Hindlimb muscle (tissue), 1 donor: ENCODE data around the gene NDN. TPM values are rescaled to one million over a fixed set of nuclear protein-coding genes. Genes with fewer than 3 reads are reported as not detected.
A peak's percentile ranks its signal among the peaks of the same experiment; 100 is the strongest.
"Not testable (repeated sequence)": the region's sequence is repeated elsewhere in the genome, so short reads cannot be mapped to it uniquely, and the experiment has no call there.

ENCODE experiments used
- DNase-seq: peaks from one replicate; pipeline ENCODE4 v3.0.0-alpha.2; 2013
- polyA plus RNA-seq: library from polyadenylated mRNA; unstranded; fragments of 120-200 nt; gene quantifications from one replicate; pipeline ENCODE4 v1.2.1, GENCODE V29; 2013; ENCODE audit not compliant: insufficient read length

The NDN gene, protein sequence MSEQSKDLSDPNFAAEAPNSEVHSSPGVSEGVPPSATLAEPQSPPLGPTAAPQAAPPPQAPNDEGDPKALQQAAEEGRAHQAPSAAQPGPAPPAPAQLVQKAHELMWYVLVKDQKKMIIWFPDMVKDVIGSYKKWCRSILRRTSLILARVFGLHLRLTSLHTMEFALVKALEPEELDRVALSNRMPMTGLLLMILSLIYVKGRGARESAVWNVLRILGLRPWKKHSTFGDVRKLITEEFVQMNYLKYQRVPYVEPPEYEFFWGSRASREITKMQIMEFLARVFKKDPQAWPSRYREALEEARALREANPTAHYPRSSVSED
- 209 TPM for polyA plus RNA-seq

GRCh38 chr15:23687143-23687470 is at the start of gene NDN:
Gene NDN (minus strand): TSS chr15:23687305. CDS start chr15:23687217, 88 bp downstream.
- peak; percentile 81 for DNase-seq

DNA sequence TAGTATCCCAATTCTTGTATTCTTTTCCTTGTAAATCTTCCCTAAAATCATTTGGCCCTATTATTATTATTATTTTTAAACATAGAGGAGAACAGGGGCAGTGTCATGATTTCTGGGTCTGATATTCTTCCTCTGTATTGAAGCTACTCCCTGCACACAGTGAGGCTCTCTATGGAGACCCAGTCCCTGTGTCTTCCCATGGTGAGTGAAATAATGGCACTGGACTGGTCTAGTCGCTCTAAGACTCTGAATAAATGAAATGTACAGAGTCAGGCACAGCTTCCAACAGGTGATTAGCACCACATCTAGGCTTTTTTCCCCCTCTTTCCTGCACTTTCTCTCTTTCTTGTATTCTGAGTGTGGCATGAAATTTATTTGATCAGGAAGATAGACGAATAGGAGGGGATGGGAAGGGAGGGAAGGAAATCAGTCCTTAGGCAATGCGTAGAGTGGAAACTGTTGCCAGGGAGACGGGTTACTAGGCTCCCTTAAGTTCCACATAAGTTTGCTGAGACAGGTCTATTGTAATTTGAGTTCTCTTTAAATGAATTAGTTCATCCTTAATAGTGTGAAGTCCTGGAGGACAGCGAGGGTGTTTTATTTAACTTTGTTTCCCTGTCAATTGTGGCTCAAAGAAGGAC is 49.0 kb upstream of the NDN start:
- DNase-seq = no peak

GRCh38 chr15:23734862-23735261 is 47.8 kb upstream of the NDN start:
- peak; percentile 13 for DNase-seq

DNA sequence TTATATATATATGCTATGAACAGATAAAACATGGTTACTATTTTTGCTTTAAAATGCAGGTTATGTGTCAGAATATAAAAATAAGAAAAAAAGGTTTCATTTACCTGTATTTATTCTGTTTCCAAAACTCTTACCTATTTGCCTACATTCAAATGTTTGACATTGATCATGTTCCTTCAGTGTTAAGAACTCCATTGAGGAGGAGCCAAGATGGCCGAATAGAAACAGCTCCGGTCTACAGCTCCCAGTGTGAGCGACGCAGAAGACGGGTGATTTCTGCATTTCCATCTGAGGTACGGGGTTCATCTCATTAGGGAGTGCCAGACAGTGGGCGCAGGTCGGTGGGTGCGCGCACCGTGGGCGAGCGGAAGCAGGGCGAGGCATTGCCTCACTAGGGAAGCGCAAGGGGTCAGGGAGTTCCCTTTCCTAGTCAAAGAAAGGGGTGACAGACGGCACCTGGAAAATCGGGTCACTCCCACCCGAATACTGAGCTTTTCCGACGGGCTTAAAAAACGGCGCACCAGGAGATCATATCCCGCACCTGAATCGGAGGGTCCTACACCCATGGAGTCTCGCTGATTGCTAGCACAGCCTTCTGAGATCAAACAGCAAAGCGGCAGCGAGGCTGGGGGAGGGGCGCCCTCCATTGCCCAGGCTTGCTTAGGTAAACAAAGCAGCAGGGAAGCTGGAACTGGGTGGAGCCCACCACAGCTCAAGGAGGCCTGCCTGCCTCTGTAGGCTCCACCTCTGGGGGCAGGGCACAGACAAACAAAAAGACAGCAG is 27.0 kb upstream of the NDN start:
- not testable (repeated sequence) for DNase-seq

DNA sequence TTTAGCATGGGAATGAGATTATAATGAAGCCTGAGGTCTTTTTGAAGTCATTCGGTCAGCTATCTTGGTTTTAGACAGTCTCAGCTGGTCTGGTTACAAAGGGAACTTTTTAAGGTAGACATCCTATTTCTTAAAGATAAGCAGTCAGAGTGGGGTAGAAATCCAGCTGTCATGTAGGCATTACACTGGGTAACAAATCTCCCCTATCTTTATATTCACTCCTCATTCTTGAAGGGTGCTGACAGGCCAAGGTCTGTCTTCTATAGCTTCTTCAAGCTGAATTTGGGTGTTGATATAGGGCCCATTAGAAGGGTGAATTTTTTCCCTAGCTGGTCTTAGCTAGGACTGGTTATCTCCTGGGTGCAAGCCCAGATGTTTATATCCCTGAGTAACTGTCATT is 21.2 kb upstream of the NDN start:
- no peak for DNase-seq

DNA sequence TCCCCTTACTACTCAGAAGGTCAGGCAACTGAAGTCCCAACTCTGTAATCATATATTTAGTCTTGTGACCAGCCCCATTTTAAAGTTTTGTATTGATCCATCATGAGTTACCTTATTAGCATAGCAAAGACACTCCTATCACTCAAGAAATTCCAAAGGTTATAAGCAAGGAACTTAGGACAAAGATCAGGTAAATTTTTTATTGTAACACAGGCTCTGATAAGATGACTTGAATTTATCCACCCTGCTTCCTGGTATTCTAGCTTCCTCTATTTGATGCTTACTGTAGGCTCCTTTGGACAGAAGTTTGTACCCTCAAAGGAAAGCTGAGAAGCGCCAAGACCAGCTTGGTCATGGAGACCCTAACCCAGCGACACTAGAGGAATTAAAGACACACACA is 8.2 kb upstream of the NDN start:
- no peak for DNase-seq

- DNase-seq = no peak
These were observed 7.5 kb upstream of the NDN start for GRCh38 chr15:23694592-23694991.

GRCh38 chr15:23690450-23690852 is 3.3 kb upstream of the NDN start:
- DNase-seq = peak; percentile 92

GRCh38 chr15:23690015-23690414 is 2.9 kb upstream of the NDN start:
- DNase-seq = peak; percentile 7

- DNase-seq = peak; percentile 19
These were observed 501 bp downstream of the NDN start for GRCh38 chr15:23686466-23687142.

GRCh38 chr15:23671481-23671880 is 15.6 kb downstream of the NDN start:
- no peak for DNase-seq

DNA sequence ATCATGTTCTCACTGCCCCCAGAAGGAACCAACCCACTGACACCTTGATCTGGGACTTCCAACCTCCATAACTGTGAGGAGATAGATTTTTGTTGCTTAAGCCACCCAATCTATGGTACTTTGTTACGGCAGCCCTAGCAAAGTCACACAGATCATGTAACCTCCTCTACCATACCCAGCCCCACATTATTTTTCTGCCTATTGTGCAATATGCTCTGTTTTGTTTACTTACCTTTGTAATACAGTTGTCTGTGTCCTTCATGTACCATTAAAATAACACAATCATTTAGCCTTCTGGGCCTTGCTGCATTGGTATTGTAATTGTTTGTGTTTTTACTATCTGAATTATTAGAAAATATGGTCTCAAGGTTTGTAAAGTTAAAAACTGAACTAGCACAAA is 16.1 kb downstream of the NDN start:
- no peak for DNase-seq

GRCh38 chr15:23663232-23663631 is 23.9 kb downstream of the NDN start:
- no peak for DNase-seq

- DNase-seq = peak; percentile 47
These were observed 38.1 kb downstream of the NDN start for GRCh38 chr15:23648920-23649515.

DNA sequence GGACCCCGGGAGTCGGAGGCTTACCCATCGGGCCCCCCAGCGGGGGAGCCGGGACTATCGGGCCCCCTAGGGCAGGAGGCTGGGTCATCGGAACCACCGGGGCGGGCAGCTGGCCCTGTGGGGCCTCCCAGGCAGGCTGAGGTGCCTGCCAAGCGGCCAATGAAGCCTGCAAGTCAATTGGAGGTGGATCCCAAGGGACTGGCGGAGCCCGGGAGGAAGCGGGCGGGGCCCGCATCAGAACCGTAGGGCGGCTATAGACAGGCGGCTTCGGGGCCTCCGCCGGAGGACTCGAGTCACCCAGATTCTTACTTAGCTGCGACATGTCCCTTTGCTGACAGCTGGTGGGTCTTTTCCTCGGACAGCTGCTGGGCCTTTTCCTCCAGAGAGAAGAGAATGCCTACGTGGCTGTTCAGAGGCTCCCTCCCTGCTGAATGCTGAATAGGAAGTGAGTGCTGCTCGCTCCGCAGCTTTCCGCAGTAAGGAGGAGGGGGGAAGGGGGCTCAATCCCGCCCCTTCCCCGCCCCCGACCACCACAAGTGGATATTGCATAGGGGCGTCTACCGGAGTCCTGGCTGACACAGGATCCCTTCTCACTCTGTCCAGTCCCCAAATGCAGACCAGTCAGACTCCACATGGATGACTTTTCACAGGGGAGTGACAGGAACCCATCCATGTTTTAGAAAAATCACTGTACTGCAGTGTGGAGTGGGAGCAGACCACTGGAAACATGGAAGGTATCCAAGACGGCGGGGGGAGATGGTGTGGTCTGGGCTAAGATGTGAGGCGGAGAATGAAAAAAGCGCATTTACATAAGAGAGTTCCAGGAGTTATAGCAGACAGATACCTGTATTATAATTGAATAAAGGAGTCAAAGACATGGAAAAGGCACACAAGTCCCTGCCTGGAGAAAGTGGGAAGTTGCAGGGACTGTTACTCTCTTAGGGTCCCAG is 39.4 kb downstream of the NDN start, which contains the start of gene MAGEL2:
TSS of gene MAGEL2 (minus strand) at position 447 of the 950 bp plus-strand sequence. CDS start at position 322, 125 bp downstream.
- peak; percentile 80 for DNase-seq

- DNase-seq = no peak
These were observed 40.2 kb downstream of the NDN start for GRCh38 chr15:23647001-23647295.

DNA sequence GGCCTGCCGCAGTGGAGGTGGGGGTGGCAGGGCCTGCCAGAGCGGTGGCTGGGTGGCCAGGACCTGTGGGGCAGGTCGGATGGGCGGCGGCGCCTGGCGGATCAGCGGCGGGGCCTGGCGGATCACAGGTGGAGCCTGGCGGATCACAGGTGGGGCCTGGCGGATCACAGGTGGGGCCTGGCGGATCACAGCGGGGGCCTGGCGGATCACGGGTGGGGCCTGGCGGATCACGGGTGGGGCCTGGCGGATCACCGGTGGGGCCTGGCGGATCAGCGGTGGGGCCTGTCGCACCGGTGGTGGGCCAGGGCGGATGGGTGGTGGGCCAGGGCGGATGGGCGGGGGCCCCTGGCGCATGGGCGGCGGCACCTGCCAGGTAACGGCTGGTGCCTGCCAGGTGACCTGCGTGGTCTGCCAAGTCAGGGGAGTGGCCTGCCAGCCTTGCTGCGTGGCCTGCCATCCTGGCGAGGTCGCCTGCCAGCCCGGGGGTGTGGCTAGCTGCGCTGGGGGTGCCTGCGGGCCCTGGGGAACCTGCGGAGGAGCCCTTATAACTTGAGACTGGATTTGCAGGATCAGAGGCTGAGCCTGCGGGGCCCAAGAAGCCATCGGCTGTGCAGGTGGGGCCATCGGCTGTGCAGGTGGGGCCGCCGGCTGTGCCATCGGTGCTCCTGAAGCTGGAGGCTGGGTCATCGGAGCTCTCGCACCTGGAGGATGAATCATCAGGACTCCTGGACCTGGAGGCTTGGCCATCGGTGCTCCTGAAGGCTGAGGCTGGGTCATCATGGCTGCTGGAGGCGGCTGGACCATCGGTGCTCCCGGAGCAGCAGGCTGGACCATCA is 40.7 kb downstream of the NDN start:
- DNase-seq = no peak

- DNase-seq = no peak
These were observed 41.5 kb downstream of the NDN start for GRCh38 chr15:23645371-23646164.

DNA sequence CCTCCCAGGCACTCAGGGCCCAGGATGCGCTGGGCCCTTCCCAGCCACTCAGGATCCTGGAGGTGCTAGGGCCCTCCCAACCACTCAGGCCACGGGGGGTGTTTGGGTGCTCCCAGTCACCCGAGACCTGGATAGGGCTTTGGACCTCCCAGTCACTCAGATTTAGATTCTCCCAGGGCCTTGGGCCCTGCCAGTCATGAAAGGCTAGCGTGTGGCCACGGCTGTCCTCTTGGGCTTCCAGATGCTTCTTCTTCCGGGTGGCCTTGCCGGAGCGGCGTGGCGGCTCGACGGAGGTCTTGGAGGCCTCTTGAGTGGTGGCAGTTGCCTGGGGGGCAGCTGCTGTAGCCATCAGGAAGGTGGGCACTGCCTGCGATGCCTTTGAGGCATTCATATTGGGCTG is 42.3 kb downstream of the NDN start:
- DNase-seq = no peak
